ENCODE data around the gene PAK1.

Gene PAK1

DNA sequence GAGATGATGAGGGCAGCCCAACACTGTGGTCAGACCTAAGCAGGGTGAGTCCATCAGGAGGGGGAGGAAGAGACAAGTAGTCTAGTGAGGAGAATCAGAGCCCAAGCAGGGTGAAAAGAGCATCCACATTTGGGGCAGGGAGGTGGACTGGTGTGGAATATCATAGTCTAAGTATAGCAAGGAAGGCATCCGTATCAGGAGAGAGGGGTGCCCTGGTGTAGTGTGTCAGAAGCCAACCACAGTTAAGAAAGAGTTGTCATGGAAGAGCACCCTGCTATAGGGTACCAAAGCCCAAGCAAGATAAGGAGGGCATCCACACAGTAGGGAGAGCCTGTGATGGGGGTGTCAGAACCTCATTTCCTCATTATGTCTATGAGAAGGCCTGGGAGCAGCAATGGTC lies 45.3 kb downstream of the PAK1 start:
- no peak overlapping the region for H2BK12ac ChIP-seq (ENCODE audit: low read length in 2 of 2)
- H3K4me1 ChIP-seq (ENCODE audit: control insufficient read depth, insufficient read depth, low read depth, low read length), result no peaks in the 10 kb centered on the region
- no peak for DNase-seq
- 92% methylated on average over 1 of the region's 1 CpG for WGBS
- H4K91ac ChIP-seq (ENCODE audit: low read length), result no peak overlapping the region
- no peaks in the 10 kb centered on the region for H3K9me3 ChIP-seq (ENCODE audit: control insufficient read depth, low read length)
- H3K27ac ChIP-seq (ENCODE audit: low read length, poor library complexity, severe bottlenecking), result no peak overlapping the region
- no peak overlapping the region for H3K23ac ChIP-seq (ENCODE audit: low read length in 2 of 2)
- no peaks in the 10 kb centered on the region for H3K27me3 ChIP-seq (ENCODE audit: control insufficient read depth in 1 of 2, insufficient read depth in 1 of 2, low read length in 2 of 2)
- H3K4ac ChIP-seq (ENCODE audit: low read depth in 1 of 2, low read length in 2 of 2), result no peak overlapping the region
- no peak overlapping the region for H2BK5ac ChIP-seq (ENCODE audit: low read depth, low read length, poor library complexity, severe bottlenecking)
- no peak overlapping the region for H3K18ac ChIP-seq (ENCODE audit: low read depth in 1 of 2, low read length in 2 of 2)
- H3K4me2 ChIP-seq (ENCODE audit: low read length, poor library complexity, severe bottlenecking), result no peak overlapping the region
- peaks cover 8% of the 10 kb centered on the region for H3K79me1 ChIP-seq (replicated peaks; ENCODE audit: low read length, poor library complexity, severe bottlenecking)
- no peaks in the 10 kb centered on the region for H3K36me3 ChIP-seq (ENCODE audit: control insufficient read depth in 1 of 2, insufficient read depth in 2 of 2, low read depth in 1 of 2, low read length in 2 of 2)
- no peak overlapping the region for H2AK5ac ChIP-seq (ENCODE audit: low read length, severe bottlenecking)
- no peak overlapping the region for H2BK15ac ChIP-seq (ENCODE audit: low read depth, poor library complexity, severe bottlenecking)
- no peak overlapping the region for H3K9ac ChIP-seq (ENCODE audit: low read length)
- no peak overlapping the region for H2AFZ ChIP-seq (ENCODE audit: low read depth, low read length)
- no peak overlapping the region for H4K8ac ChIP-seq (ENCODE audit: low read length)
- no peak overlapping the region for H3K4me3 ChIP-seq (ENCODE audit: insufficient read depth in 1 of 2, low read depth in 1 of 2, low read length in 2 of 2)
- no peak overlapping the region for H3K14ac ChIP-seq (ENCODE audit: low read length in 2 of 2)
- H2BK120ac ChIP-seq (ENCODE audit: low read depth, low read length), result no peak overlapping the region

DNA sequence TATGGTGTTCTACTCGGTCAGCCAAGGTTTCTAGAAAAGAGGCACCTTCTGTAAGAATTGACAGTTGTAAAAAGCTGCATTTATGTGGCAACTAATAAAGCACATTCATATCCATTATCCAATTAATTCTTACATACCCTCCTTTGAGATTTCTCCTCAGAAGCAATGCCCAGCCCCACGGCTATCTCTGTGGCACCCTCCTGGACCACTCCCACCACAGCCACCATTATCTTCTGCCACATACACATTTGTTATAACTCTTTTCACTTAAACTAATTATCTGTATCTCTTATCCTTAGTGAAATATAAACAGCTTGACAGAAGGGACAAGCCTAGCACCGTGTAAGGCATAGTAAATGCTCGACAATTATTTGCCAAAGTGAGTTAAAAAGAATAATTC lies 48.5 kb downstream of the PAK1 start:
- Histone ChIP-seq H3K4me1 (ENCODE audit: control insufficient read depth, insufficient read depth, low read depth, low read length) (no peaks in the 10 kb centered on the region), H2BK12ac (ENCODE audit: low read length in 2 of 2) (no peak overlapping the region), H2AFZ (ENCODE audit: low read depth, low read length) (no peak overlapping the region), H3K36me3 (ENCODE audit: control insufficient read depth in 1 of 2, insufficient read depth in 2 of 2, low read depth in 1 of 2, low read length in 2 of 2) (no peaks in the 10 kb centered on the region), H3K27ac (ENCODE audit: low read length, poor library complexity, severe bottlenecking) (no peak overlapping the region), H2AK5ac (ENCODE audit: low read length, severe bottlenecking) (no peak overlapping the region), H3K9me3 (ENCODE audit: control insufficient read depth, low read length) (no peaks in the 10 kb centered on the region), H3K4me3 (ENCODE audit: insufficient read depth in 1 of 2, low read depth in 1 of 2, low read length in 2 of 2) (no peak overlapping the region), H2BK5ac (ENCODE audit: low read depth, low read length, poor library complexity, severe bottlenecking) (no peak overlapping the region), H3K23ac (ENCODE audit: low read length in 2 of 2) (no peak overlapping the region), H3K14ac (ENCODE audit: low read length in 2 of 2) (no peak overlapping the region), H4K8ac (ENCODE audit: low read length) (no peak overlapping the region), H2BK120ac (ENCODE audit: low read depth, low read length) (no peak overlapping the region), H3K4ac (ENCODE audit: low read depth in 1 of 2, low read length in 2 of 2) (no peak overlapping the region), H3K79me1 (replicated peaks; ENCODE audit: low read length, poor library complexity, severe bottlenecking) (peaks cover 10% of the 10 kb centered on the region), H4K91ac (ENCODE audit: low read length) (no peak overlapping the region), H3K4me2 (ENCODE audit: low read length, poor library complexity, severe bottlenecking) (no peak overlapping the region), H2BK15ac (ENCODE audit: low read depth, poor library complexity, severe bottlenecking) (no peak overlapping the region), H3K9ac (ENCODE audit: low read length) (no peak overlapping the region), H3K27me3 (ENCODE audit: control insufficient read depth in 1 of 2, insufficient read depth in 1 of 2, low read length in 2 of 2) (no peaks in the 10 kb centered on the region), H3K18ac (ENCODE audit: low read depth in 1 of 2, low read length in 2 of 2) (no peak overlapping the region)
- WGBS, result 99% methylated on average over 2 of the region's 4 CpGs
- no peak for DNase-seq

DNA sequence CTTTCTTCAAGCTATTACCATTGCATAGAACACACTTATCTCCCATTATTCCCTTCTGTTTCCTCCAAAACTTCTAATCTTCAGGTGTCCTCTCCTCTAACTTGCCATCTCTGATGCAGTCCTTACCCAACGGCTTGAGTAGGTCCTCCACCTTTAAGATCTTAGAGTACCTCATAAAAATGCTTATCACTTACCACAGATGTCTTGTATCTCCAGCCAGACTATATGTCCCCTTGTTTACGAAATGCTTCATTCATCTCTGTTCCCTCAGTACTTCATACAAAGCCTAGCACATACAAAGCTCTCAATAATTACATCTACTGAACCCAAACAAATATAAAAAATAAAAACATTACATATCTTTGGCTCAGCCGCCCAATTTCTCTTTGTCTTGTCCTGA lies 49.2 kb downstream of the PAK1 start:
- Histone ChIP-seq H3K18ac (ENCODE audit: low read depth in 1 of 2, low read length in 2 of 2) (no peak overlapping the region), H2BK12ac (ENCODE audit: low read length in 2 of 2) (no peak overlapping the region), H3K79me1 (replicated peaks; ENCODE audit: low read length, poor library complexity, severe bottlenecking) (peaks cover 10% of the 10 kb centered on the region), H3K4ac (ENCODE audit: low read depth in 1 of 2, low read length in 2 of 2) (no peak overlapping the region), H4K8ac (ENCODE audit: low read length) (no peak overlapping the region), H3K9me3 (ENCODE audit: control insufficient read depth, low read length) (no peaks in the 10 kb centered on the region), H3K4me1 (ENCODE audit: control insufficient read depth, insufficient read depth, low read depth, low read length) (no peaks in the 10 kb centered on the region), H3K27me3 (ENCODE audit: control insufficient read depth in 1 of 2, insufficient read depth in 1 of 2, low read length in 2 of 2) (no peaks in the 10 kb centered on the region), H3K4me3 (ENCODE audit: insufficient read depth in 1 of 2, low read depth in 1 of 2, low read length in 2 of 2) (no peak overlapping the region), H2BK120ac (ENCODE audit: low read depth, low read length) (no peak overlapping the region), H3K14ac (ENCODE audit: low read length in 2 of 2) (no peak overlapping the region), H4K91ac (ENCODE audit: low read length) (no peak overlapping the region), H3K23ac (ENCODE audit: low read length in 2 of 2) (no peak overlapping the region), H2BK5ac (ENCODE audit: low read depth, low read length, poor library complexity, severe bottlenecking) (no peak overlapping the region), H3K27ac (ENCODE audit: low read length, poor library complexity, severe bottlenecking) (no peak overlapping the region), H2AFZ (ENCODE audit: low read depth, low read length) (no peak overlapping the region), H3K9ac (ENCODE audit: low read length) (no peak overlapping the region), H3K4me2 (ENCODE audit: low read length, poor library complexity, severe bottlenecking) (no peak overlapping the region), H2AK5ac (ENCODE audit: low read length, severe bottlenecking) (no peak overlapping the region), H2BK15ac (ENCODE audit: low read depth, poor library complexity, severe bottlenecking) (no peak overlapping the region), H3K36me3 (ENCODE audit: control insufficient read depth in 1 of 2, insufficient read depth in 2 of 2, low read depth in 1 of 2, low read length in 2 of 2) (no peaks in the 10 kb centered on the region)
- WGBS, result 88% methylated on average over 3 of the region's 3 CpGs
- no peak for DNase-seq

DNA sequence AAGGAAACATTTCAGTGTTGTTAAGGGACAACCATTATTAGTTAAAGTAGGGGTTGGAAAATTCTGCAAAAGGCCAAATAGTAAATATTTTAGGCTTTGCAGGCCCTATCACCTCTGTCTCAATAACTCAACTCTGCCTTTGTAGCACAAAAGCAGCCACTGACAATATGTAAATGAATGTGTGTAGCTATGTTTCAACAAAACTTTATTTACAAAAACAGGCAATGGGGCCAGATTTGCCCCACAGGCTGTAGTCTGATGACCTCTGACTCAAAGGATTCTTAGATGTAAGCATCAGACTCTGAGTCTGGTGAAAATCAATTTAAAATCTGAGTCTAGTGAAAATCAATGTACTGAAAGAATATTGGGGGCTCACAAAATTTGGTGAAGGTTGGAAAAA lies 50.3 kb downstream of the PAK1 start:
- H3K27ac ChIP-seq (ENCODE audit: low read length, poor library complexity, severe bottlenecking), result no peak overlapping the region
- no peak overlapping the region for H4K91ac ChIP-seq (ENCODE audit: low read length)
- no peaks in the 10 kb centered on the region for H3K36me3 ChIP-seq (ENCODE audit: control insufficient read depth in 1 of 2, insufficient read depth in 2 of 2, low read depth in 1 of 2, low read length in 2 of 2)
- H2AK5ac ChIP-seq (ENCODE audit: low read length, severe bottlenecking), result no peak overlapping the region
- H3K4me1 ChIP-seq (ENCODE audit: control insufficient read depth, insufficient read depth, low read depth, low read length), result no peaks in the 10 kb centered on the region
- no peak overlapping the region for H3K14ac ChIP-seq (ENCODE audit: low read length in 2 of 2)
- H3K4me2 ChIP-seq (ENCODE audit: low read length, poor library complexity, severe bottlenecking), result no peak overlapping the region
- H2BK120ac ChIP-seq (ENCODE audit: low read depth, low read length), result no peak overlapping the region
- H2BK5ac ChIP-seq (ENCODE audit: low read depth, low read length, poor library complexity, severe bottlenecking), result no peak overlapping the region
- H2BK15ac ChIP-seq (ENCODE audit: low read depth, poor library complexity, severe bottlenecking), result no peak overlapping the region
- no peaks in the 10 kb centered on the region for H3K27me3 ChIP-seq (ENCODE audit: control insufficient read depth in 1 of 2, insufficient read depth in 1 of 2, low read length in 2 of 2)
- no peak overlapping the region for H3K18ac ChIP-seq (ENCODE audit: low read depth in 1 of 2, low read length in 2 of 2)
- H2AFZ ChIP-seq (ENCODE audit: low read depth, low read length), result no peak overlapping the region
- H3K9ac ChIP-seq (ENCODE audit: low read length), result no peak overlapping the region
- no peak overlapping the region for H4K8ac ChIP-seq (ENCODE audit: low read length)
- no peaks in the 10 kb centered on the region for H3K9me3 ChIP-seq (ENCODE audit: control insufficient read depth, low read length)
- no peak for DNase-seq
- no peak overlapping the region for H3K4ac ChIP-seq (ENCODE audit: low read depth in 1 of 2, low read length in 2 of 2)
- H3K79me1 ChIP-seq (replicated peaks; ENCODE audit: low read length, poor library complexity, severe bottlenecking), result peaks cover 10% of the 10 kb centered on the region
- H3K4me3 ChIP-seq (ENCODE audit: insufficient read depth in 1 of 2, low read depth in 1 of 2, low read length in 2 of 2), result no peak overlapping the region
- no peak overlapping the region for H2BK12ac ChIP-seq (ENCODE audit: low read length in 2 of 2)
- H3K23ac ChIP-seq (ENCODE audit: low read length in 2 of 2), result no peak overlapping the region
